Measurements from ENCODE around the gene MAML2.

The MAML2 gene

DNA sequence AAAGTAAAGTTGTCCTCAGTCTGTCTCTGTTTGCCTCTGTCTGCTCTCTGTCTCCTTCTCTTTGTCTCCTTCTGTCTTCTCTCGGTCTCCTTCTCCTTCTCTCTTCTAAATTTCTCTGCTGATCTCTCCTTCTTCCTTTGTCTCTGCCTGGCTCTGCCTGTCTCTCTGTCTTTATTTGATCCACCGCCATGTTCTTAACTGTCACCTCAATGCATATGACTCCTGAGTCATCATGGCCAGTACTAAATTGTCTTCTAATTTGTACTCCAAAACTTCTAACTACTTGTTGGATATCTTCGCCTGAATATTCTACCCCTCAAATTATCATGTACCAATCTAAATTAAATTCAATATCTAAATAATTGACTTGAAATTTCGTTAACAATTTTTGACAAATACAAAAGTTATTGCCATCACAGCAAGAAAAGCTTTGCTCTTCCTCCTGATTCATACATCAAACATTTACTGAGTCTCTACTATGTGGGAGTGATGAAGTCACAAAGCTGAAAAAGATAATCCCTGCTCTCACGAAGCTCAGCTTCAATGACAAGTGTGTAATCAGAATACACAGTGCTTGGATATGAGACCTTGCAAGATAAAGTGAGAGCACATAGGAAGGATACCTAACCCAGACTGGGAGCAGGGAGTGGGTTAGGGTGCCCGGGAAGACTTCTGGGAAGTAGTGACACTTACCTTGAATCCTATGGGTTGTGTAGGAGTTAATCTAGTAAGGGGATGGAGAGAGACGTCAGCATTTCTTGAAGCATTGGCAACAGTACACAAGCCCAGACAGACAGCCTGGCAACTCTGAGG is 193.0 kb downstream of the MAML2 start:
- no peak for DNase-seq

DNA sequence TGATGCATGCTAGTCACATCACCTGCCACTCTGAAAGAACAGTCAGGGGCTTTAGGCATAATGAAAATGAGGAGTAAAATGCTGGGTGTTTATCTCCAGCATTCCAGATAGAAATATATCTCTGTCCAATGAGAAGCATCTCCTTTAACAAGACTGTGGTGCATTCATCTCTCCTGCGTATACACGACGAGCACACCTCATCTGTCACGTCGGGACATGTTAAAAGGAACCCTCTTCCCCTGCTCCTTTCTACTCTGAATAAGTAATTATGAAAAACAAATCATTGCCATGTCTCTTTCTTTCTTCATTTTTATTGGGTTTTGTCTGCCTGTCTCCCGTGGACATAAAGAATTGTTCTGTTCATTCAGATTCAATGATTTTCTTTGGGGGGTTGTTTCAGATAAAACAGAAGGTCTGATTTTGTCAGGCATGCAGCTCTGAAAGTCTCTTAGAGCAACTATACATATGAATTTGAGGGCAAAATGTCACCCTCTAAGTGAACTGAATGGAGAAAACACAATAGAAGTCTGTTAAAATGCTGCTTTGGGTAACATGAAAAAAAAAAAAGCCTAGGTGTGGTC is 195.0 kb downstream of the MAML2 start:
- no peak for DNase-seq

DNA sequence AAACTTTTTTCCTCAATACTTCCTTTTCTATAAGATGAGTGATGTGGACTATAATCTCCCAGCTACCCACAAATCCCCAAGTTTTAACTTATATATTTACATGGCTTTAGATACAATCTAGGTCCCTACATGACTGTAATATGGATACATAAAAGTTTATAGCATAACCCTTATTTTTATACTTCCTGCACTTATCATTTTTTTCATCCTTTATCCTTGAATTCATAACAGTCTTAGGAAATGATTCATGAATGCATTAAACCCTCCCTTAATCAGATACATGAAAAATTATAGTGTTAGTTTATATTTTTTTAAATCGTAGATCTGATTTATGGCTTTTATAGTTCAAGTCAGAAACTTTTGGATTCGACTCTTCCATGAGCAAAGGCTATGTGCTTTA is 195.8 kb downstream of the MAML2 start:
- no peak for DNase-seq

DNA sequence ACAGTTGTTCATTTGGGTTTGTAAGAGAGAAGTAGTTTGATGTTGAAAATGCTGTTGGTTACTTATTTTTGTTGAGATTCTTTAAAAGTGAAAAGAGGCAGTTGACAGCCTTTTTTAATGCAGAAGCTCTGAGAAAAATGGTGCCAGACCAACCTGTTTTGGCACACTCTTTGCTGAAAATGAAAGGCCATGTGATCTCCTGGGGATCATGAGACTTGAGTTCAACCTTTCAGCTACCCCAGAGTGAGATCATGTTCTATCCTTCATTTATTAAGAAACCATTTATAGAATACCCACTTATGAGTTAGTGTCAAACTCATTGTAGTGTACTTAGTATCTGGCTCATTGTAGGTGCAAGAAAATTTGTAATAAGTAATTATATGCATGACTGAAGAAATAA is 196.2 kb downstream of the MAML2 start:
- no peak for DNase-seq

DNA sequence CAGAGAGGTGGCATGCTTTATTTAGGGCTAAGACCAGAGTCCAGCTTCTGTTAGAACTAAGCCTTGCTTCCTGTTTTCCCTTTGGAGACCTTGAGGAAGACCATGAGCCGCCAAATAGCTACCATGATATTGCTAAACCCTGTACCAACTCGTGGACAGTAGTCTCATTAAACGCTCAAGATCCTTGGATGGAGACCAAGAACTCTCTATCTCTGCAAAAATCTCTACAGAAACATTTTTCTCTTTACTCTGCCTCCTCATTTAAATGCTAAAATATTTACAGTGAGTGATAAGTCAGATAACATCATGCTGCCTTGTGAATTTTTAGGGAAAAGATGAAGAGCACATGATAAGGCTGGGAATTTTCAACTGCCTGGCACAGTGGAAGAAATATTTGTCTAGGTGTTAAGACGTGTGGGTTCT is 197.8 kb downstream of the MAML2 start:
- no peak for DNase-seq

DNA sequence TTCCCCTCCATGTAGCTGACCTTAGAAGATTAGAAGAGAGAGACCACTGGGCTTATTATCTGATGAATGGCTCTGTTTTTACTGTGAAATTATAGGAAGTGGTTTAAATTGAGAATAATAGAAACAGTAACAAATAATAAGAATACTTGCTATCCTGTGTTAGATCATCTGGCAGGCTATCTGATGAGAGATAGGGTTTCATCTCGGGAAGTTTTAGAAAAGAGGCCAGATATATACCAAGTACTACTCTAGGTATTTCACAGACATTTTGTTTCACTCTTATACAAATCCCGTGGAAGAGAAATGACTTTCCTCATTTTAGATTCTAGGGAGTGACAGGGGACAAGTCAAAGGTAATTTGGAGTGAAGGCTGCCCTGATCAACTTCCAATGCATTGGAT is 198.4 kb downstream of the MAML2 start:
- no peak for DNase-seq

DNA sequence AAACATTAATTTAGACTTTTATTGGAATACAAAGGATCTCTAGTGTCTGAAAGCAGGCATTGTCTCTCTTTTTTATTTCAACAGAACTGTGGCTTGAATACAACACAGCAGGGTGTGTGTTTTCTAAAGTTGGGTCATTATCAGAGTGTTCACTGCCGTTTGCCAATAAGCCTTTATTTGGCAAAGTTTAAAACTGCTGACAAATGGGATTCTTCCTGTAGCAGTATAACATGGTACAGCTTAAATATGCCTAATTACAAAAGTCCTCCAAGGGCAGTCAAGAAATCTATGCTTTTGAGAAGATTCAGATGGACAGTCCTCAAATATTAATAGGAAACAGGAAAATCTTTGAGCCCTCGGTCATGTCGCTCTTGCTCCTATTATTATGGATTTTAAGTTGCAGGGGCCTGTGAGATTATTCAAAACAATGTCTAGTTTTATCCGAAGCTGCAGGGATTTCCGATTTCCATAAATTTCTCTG is 199.9 kb downstream of the MAML2 start:
- DNase-seq, result no peak

DNA sequence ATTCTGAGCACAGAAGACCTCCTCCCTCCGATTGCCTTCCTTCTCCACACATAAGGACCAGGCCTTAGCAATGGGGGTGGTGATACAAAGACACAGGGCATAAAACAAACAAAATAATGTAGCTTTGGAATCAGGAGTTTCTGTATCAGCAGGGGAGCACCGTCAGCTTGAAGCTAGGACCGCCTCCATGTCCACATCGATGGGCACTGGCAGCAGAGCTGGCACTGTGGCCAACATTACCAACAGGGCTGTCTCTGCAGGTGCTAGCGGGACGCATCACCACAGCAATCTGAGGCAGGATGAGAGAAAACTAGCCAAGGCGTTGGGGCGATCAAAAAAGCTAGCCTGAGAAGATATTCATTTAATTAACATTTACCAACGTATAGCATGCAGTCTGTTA is 201.4 kb downstream of the MAML2 start:
- DNase-seq, result no peak

DNA sequence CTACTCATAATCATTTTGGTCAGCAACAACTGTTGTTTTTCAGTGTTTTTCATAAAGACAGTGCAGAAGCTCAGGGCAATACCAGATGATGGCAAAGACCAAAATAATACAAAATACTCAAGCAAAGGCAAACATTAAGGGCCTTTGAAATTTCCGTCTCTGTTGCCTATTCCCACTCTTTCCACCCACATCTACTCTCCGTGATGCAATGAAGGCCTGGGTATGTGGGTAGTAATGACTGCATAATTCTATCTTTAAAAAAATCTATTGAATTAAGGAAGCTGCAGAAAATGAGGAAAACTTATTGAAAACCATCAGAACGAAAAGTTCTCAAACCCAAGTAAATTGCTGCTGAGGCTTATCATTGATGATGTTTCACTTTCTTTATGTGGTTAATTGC is 203.3 kb downstream of the MAML2 start:
- no peak for DNase-seq

DNA sequence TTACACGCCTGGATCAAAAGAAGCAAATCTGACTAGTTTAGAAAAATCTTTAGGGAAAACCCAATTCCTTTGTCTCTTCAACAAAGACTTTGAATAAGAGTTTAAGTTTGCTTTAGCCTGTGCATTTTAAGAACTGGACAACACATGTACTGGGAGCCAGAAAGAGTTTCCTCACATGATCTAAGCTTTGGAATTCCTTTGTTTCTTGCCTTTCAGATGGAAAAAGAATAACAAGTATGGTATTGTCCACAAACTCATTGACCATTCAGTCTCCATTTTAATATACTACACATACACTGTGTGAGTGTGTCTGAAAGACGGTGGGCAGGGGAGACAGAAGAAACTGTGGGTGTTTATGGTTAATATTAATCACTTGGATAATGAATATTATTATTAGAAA is 205.6 kb downstream of the MAML2 start:
- no peak for DNase-seq

DNA sequence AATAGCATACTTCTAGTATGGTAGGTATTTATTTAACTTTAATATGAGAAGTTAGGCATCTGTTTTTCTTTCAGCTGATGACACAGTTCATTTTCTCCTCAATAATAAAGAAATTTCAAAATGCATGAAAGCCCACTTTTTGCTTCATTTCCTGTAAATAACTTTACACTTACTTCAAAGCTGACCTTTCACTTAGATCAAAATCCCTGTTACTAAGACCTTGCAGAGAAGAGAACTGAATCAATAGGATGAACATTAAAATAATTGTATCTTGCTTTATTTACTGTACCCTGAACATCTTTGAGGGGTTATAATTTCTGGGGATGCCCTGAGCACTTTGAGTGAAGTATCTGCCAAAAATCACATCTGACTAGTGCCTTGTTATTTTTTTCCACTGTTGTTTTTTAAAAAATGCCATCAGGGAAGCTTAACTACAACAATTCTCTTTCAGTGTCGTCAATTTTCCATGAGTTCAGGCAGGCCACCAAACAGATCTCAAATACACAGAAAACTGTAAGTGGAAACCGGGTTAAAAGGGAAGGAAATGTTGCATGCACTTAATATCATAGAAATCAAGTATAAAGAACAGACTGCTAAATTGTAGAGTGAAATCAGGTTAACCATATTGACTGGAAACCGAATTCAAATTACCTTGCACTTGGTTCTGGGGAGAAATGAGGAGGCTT is 206.2 kb downstream of the MAML2 start:
- DNase-seq, result no peak

DNA sequence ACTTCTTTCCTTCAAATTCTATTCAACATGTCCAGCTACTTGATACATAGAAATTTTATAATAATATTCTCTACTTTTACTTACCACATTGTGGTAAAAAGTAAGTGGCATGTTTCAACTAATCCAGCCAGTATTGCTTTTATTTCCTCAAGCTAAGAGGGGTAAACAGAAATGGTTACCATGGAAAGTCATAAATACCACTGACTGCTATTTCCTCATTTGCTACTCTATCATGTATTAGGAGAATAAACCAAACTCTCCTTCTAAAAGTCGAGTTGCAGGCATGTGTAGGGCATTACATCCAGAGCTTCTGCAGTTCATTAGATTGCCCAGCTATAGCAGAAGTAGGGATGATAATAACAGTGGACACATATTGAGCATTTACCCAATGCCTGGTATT is 208.4 kb downstream of the MAML2 start:
- peak in 1 of 2 donors; percentile 40 for DNase-seq

DNA sequence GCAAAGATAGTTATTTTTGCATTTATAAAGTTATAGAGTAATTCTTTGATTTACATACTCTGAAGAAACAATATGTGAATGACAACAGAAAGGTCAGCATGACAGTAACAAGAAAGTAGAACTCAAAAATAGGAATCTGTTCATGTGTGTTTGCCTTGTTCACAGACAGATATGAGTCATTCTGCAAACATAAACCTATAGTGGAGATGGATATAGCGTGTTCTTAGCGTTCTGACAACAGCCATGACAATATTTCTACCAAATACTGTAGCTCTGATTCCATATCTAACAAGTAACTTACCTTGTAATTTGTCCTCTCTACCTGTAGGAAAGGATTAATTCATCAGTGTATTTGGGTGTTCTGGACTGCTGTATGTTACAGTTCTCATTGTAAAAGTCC is 210.6 kb downstream of the MAML2 start:
- no peak for DNase-seq

DNA sequence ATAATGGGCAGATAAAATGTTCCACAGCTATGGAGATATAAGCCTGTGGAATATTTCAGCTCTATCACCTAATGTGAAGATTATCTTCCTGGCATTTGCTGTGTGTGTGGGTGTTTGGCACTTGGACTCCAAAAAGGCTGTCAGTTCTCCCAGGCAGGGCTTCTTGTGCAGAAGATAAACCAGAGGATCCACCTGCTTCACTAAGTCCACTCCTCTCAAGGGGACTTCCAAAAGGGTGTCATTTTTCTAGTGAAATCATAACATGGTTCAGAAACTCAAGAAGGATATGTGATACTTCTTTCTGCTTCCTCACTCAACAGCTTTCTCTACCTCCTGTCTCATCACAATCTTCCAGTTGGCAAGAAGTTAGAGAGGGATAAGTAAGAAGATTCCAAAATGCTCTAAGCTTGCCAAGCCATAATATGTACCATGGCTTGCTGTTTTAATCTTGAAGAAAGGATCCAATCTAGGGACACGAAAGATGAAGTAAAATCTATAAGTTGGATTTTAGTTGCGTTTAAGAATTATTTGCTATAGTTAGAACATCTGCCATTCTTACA is 212.9 kb downstream of the MAML2 start:
- no peak for DNase-seq

DNA sequence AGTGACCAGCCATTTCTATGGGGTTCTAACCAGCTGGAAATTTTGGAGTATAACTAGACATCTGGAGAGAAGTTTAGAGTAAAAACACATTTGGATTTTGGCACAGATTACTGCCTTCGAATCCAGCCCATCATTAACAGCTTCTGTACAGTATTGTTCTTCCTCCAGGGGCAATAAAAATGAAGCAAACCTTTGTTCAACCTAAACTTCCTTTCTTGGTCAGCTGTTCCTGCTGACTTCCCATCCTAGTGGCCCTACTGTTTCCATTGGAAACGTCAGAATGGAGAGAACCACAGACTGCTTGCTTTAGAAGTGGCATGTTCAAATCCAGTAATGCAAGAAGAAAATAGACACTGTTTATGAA is 215.4 kb downstream of the MAML2 start:
- DNase-seq, result no peak

DNA sequence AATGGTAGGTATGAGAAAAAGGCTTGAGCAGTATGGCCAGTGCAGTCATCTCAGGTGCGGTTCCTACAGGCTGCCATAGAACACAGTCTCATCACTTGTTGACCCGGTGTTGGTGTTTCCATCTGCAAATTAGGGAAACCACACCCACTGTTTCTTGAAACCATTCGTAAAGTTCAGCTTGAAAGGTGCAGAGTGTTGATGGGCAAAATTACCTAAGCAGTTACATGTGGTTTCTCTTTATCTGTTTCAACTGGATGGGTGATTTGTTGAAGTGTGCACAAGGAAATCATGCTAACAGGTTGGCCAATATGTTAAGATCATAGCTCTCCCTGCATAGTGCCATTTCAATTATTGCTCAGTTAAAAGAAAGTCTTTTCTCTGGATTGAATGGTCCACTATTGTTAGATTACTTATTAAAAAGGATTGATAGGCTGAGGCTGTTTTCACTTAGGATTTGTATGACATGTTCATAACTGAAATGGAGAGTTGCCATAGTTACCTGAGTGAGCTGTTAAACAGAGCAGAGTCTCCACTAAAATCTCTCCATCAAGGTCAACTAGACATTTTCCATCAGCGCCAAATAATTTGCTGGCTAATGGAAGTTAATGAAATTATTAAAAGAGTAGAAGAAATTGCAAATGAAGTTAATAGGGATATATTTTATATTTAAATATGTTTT is 215.9 kb downstream of the MAML2 start:
- no peak for DNase-seq

DNA sequence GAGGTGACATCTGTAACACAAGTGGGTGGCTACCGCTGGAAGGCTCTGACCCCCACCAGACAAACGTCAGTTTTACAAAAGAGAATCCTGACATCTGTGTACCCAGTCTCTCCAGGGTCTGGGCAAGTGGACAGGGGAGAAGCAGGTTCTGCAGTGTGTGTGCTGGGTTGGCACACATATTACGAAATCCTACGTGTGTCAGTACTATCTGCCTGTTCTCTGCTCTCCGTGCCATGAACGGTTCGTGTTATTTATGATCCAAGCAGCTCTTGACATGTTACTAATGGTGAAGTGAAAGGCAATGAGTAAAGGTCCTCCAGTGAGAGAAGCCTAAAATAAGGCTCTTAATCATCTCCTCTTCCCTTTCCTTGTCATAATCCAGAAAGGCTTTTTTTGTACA is 217.6 kb downstream of the MAML2 start:
- no peak for DNase-seq

DNA sequence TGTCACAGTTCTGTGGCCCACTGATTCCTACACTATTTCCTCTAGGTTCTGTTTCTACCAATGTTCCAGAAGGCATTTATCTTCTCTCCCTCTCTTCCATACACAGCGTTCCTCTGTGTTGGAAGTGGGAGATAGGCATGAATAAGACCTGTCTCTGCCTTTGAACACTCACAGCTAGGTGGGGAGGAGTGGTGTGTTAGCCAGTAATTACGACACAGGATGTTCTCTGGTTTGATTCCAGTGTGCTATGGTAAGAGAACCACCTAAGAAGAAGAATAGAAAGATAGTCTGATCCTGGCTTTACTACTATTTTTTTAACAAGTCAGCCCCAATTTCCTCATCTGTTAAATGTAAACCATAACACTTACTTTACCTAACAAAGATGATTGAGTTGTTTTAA is 218.8 kb downstream of the MAML2 start:
- DNase-seq, result no peak

DNA sequence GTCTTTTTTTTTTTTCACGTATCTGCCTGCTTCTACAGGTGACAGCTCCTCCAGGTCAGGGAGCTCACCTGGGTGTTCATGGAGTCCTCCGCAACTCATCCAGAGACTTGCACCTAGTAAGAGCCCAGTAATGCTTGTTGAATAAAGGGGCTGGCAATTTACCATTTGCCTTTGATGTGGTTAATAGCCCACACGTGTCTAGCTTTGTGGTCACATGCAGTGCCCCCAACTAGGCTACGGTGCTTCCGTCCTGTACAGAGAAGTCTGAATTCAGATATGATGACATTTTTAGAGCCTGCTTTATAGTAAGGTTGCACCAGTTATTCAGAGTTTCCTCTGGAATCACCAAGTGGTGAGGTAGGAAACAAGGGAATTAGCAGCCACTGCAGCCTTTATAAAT is 219.7 kb downstream of the MAML2 start:
- no peak for DNase-seq

DNA sequence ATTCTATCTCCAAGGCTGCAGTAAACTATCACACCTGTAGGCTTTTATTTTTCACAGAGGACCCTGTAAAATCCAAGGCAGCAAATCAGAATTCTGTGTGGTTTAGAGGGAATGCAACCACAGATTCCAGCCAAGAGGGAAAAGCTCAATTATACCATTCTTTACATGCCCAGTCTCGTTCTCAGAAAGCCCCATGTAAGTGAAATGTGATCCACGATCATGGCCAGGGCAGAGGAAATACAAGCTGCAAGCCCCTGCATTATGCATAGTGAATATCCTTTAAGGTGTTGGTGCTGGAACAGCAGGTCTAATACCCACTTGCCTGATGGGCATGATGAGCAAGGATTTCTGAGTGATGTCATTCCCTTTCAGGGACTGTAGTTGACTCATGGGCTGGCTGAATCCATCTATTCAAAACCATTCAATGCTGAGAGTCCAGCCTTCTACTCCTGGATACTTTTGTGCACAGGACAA is 220.4 kb downstream of the MAML2 start:
- DNase-seq, result no peak

DNA sequence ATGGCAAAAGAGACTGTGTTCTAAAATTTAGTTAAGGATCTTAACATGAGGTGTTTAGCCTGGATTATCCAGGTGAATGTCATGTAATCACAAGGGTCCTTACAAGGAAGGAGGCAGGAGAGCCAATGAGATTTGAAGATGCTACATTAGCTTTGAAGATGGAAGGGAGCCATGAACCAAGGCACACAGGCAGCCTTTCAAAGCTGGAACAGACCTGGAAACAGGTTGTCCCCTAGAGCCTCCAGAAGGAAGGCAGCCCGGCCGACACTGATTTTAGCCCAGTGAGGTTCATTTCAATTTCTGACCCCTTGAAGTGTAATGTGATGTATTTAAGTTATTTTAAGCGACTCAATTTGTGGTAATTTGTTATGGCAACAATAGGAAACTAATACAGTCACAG is 223.8 kb downstream of the MAML2 start:
- DNase-seq, result no peak

DNA sequence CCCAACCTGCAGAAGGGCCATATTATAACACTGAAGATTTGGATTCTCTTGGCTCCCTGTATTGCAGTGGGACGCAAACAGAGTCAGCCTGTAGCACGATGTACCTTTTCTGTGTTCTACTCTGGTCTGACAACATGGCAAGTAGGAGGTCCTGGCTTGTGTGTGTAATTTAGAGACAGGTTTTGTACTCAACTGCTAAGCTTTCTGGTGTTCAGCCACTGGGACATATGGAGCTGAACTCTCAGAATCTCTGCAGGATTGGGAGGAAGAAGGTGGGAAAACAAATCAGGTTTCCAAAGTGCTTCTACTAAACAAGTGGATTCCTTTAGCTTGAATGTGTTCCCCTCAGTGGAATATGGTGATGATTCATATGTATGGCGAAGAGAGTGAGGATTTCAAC is 226.6 kb downstream of the MAML2 start:
- DNase-seq, result no peak

All from CD4-positive, alpha-beta T cell treated with Interleukin-1 beta for 1 hour (primary cell).